Measurements from ENCODE around the gene TLR7.

The TLR7 gene

GRCh38 chrX:12922599-12922919 is 55.7 kb downstream of the TLR7 start:
- H3K4me3 ChIP-seq (ENCODE audit: insufficient read length, low read depth): no peak overlapping the region
- DNase-seq (ENCODE audit: low read depth, low spot score): no peak
- no peak for TF ChIP-seq YY1 (IDR thresholded peaks at IDR 0.05; ENCODE audit: insufficient read depth, insufficient read length)
- TF ChIP-seq SUZ12 (IDR thresholded peaks at IDR 0.05; ENCODE audit: extremely low read depth, insufficient read depth, insufficient read length): no peak
- no peak for TF ChIP-seq ZNF274 (IDR thresholded peaks at IDR 0.05; ENCODE audit: low read depth, low read length)
- H3K9ac ChIP-seq (ENCODE audit: insufficient read length, low read depth): no peak overlapping the region
- no peaks in the 10 kb centered on the region for H3K36me3 ChIP-seq (ENCODE audit: insufficient read depth, insufficient read length, low read length)
- no peaks in the 10 kb centered on the region for H3K27me3 ChIP-seq (ENCODE audit: insufficient read depth, insufficient read length)
- H3K9me3 ChIP-seq (ENCODE audit: insufficient read depth, low read length): no peaks in the 10 kb centered on the region
- no peaks in the 10 kb centered on the region for H3K4me1 ChIP-seq (ENCODE audit: insufficient read depth, insufficient read length)

DNA sequence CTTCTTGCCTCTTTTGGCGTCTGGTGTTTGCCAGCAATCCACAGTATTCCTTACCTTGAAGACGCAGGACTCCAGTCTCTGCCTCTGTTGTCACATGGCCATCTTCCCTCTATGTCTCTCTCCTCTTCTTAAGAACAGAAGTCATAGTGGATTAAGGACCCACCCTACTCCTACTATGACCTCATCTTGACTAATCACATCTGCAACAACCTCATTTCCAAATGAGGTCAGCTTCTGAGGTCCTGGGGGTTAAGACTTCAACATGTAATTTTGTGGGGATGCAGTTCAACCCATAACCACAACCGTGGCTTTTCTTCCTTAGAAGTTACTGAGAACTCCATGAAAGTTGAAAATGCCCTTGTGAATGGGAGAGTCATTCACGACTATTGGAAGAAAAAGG is 62.8 kb downstream of the TLR7 start:
- no peak for DNase-seq (ENCODE audit: low read depth, low spot score)
- no peaks in the 10 kb centered on the region; the same call in 1 of the 2 replicates for H3K9me3 ChIP-seq (ENCODE audit: insufficient read depth, low read length)
- H3K4me1 ChIP-seq (ENCODE audit: insufficient read depth, insufficient read length): no peaks in the 10 kb centered on the region
- H3K36me3 ChIP-seq (ENCODE audit: insufficient read depth, insufficient read length, low read length): no peaks in the 10 kb centered on the region
- no peak overlapping the region for H3K4me3 ChIP-seq (ENCODE audit: insufficient read length, low read depth)
- no peaks in the 10 kb centered on the region for H3K27me3 ChIP-seq (ENCODE audit: insufficient read depth, insufficient read length)
- TF ChIP-seq SUZ12 (IDR thresholded peaks at IDR 0.05; ENCODE audit: extremely low read depth, insufficient read depth, insufficient read length) (no peak), ZNF274 (IDR thresholded peaks at IDR 0.05; ENCODE audit: low read depth, low read length) (no peak), YY1 (IDR thresholded peaks at IDR 0.05; ENCODE audit: insufficient read depth, insufficient read length) (no peak)
- H3K9ac ChIP-seq (ENCODE audit: insufficient read length, low read depth): no peak overlapping the region

- no peaks in the 10 kb centered on the region; the same call in 1 of the 2 replicates for H3K9me3 ChIP-seq (ENCODE audit: insufficient read depth, low read length)
- H3K9ac ChIP-seq (ENCODE audit: insufficient read length, low read depth): no peak overlapping the region
- H3K36me3 ChIP-seq (ENCODE audit: insufficient read depth, insufficient read length, low read length): no peaks in the 10 kb centered on the region
- TF ChIP-seq YY1 (IDR thresholded peaks at IDR 0.05; ENCODE audit: insufficient read depth, insufficient read length) (no peak), ZNF274 (IDR thresholded peaks at IDR 0.05; ENCODE audit: low read depth, low read length) (no peak), SUZ12 (IDR thresholded peaks at IDR 0.05; ENCODE audit: extremely low read depth, insufficient read depth, insufficient read length) (no peak)
- no peak overlapping the region for H3K4me3 ChIP-seq (ENCODE audit: insufficient read length, low read depth)
- no peaks in the 10 kb centered on the region for H3K4me1 ChIP-seq (ENCODE audit: insufficient read depth, insufficient read length)
- H3K27me3 ChIP-seq (ENCODE audit: insufficient read depth, insufficient read length): no peaks in the 10 kb centered on the region
- no peak for DNase-seq (ENCODE audit: low read depth, low spot score)
Observed at GRCh38 chrX:12930150-12930549, 63.3 kb downstream of the TLR7 start.

GRCh38 chrX:12932244-12932643 is 65.4 kb downstream of the TLR7 start:
- H3K9ac ChIP-seq (ENCODE audit: insufficient read length, low read depth): no peak overlapping the region
- no peak overlapping the region for H3K4me3 ChIP-seq (ENCODE audit: insufficient read length, low read depth)
- no peaks in the 10 kb centered on the region for H3K27me3 ChIP-seq (ENCODE audit: insufficient read depth, insufficient read length)
- TF ChIP-seq ZNF274 (IDR thresholded peaks at IDR 0.05; ENCODE audit: low read depth, low read length): no peak
- no peak for TF ChIP-seq YY1 (IDR thresholded peaks at IDR 0.05; ENCODE audit: insufficient read depth, insufficient read length)
- no peak for TF ChIP-seq SUZ12 (IDR thresholded peaks at IDR 0.05; ENCODE audit: extremely low read depth, insufficient read depth, insufficient read length)
- peaks cover 16% of the 10 kb centered on the region for H3K9me3 ChIP-seq (ENCODE audit: insufficient read depth, low read length)
- no peaks in the 10 kb centered on the region for H3K36me3 ChIP-seq (ENCODE audit: insufficient read depth, insufficient read length, low read length)
- DNase-seq (ENCODE audit: low read depth, low spot score): no peak
- no peaks in the 10 kb centered on the region for H3K4me1 ChIP-seq (ENCODE audit: insufficient read depth, insufficient read length)

DNA sequence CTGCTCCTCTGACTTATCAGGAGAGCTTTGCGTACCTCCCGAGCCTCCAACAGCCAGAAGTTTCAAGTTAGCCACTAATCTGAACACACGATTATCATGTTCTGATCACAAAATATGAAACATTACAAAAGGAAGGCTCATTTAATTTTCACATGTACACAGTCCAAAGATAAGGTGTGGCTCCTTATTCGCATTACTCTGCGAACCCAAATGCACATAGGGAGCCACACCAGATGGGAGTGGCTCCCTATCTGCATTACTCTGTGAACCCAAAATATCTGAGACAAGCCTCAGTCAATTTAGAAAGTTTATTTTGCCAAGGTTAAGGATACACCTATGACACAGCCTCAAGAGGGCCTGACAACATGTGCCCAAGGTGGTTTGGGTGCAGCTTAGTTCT is 68.0 kb downstream of the TLR7 start:
- H3K27me3 ChIP-seq (ENCODE audit: insufficient read depth, insufficient read length): no peaks in the 10 kb centered on the region
- TF ChIP-seq YY1 (IDR thresholded peaks at IDR 0.05; ENCODE audit: insufficient read depth, insufficient read length): no peak
- TF ChIP-seq ZNF274 (IDR thresholded peaks at IDR 0.05; ENCODE audit: low read depth, low read length): no peak
- no peak for TF ChIP-seq SUZ12 (IDR thresholded peaks at IDR 0.05; ENCODE audit: extremely low read depth, insufficient read depth, insufficient read length)

GRCh38 chrX:12936947-12937346 is 70.1 kb downstream of the TLR7 start:
- TF ChIP-seq YY1 (IDR thresholded peaks at IDR 0.05; ENCODE audit: insufficient read depth, insufficient read length) (no peak), ZNF274 (IDR thresholded peaks at IDR 0.05; ENCODE audit: low read depth, low read length) (no peak), SUZ12 (IDR thresholded peaks at IDR 0.05; ENCODE audit: extremely low read depth, insufficient read depth, insufficient read length) (no peak)
- H3K9ac ChIP-seq (ENCODE audit: insufficient read length, low read depth): no peak overlapping the region
- no peak overlapping the region for H3K4me3 ChIP-seq (ENCODE audit: insufficient read length, low read depth)
- no peaks in the 10 kb centered on the region for H3K4me1 ChIP-seq (ENCODE audit: insufficient read depth, insufficient read length)
- DNase-seq (ENCODE audit: low read depth, low spot score): no peak
- H3K9me3 ChIP-seq (ENCODE audit: insufficient read depth, low read length): peaks cover 39% of the 10 kb centered on the region
- H3K36me3 ChIP-seq (ENCODE audit: insufficient read depth, insufficient read length, low read length): no peaks in the 10 kb centered on the region
- no peaks in the 10 kb centered on the region for H3K27me3 ChIP-seq (ENCODE audit: insufficient read depth, insufficient read length)

More for the DNA sequence above, 68.0 kb downstream of the TLR7 start:
- H3K9ac ChIP-seq (ENCODE audit: insufficient read length, low read depth): no peak overlapping the region
- no peaks in the 10 kb centered on the region for H3K36me3 ChIP-seq (ENCODE audit: insufficient read depth, insufficient read length, low read length)
- H3K4me3 ChIP-seq (ENCODE audit: insufficient read length, low read depth): no peak overlapping the region
- H3K9me3 ChIP-seq (ENCODE audit: insufficient read depth, low read length): peaks cover 35% of the 10 kb centered on the region
- H3K4me1 ChIP-seq (ENCODE audit: insufficient read depth, insufficient read length): no peaks in the 10 kb centered on the region
- no peak for DNase-seq (ENCODE audit: low read depth, low spot score)

All from NT2/D1 (cell line).